Measurements from ENCODE around the gene ASAP3. TPM values are rescaled to one million over a fixed set of nuclear protein-coding genes. Genes with fewer than 3 reads are reported as not detected.
"Not testable (repeated sequence)": the region's sequence is repeated elsewhere in the genome, so short reads cannot be mapped to it uniquely, and the experiment has no call there.

The ASAP3 gene
- total RNA-seq, 1 experiment from 2014 or later = 2.9 TPM

- intact Hi-C loops (cut with micrococcal nuclease; ENCODE audit: unreplicated experiment) = no loop called here
- no peak for TF ChIP-seq CTCF (IDR thresholded peaks at IDR 0.05; ENCODE audit: unreplicated experiment)
- no peaks in the 10 kb centered on the region for H3K36me3 Mint-ChIP-seq (ENCODE audit: insufficient read depth, unreplicated experiment)
- no peak for DNase-seq
- no peak overlapping the region for H3K27ac Mint-ChIP-seq (ENCODE audit: unreplicated experiment)
- H3K9me3 Mint-ChIP-seq (ENCODE audit: low read depth, unreplicated experiment) = no peaks in the 10 kb centered on the region
- BruUV-seq (replicated peaks) = no TSS peak
- H3K4me1 Mint-ChIP-seq (ENCODE audit: low read depth, unreplicated experiment) = no peaks in the 10 kb centered on the region
- H3K27me3 Mint-ChIP-seq (ENCODE audit: unreplicated experiment) = no peaks in the 10 kb centered on the region
- H3K4me3 Mint-ChIP-seq (ENCODE audit: low read depth, unreplicated experiment) = no peak overlapping the region
- CTCF ChIA-PET = no interaction called here
Measured at GRCh38 chr1:23500466-23500865, 16.5 kb upstream of the ASAP3 start.

- no peak overlapping the region for H3K4me3 Mint-ChIP-seq (ENCODE audit: low read depth, unreplicated experiment)
- intact Hi-C loops (cut with micrococcal nuclease; ENCODE audit: unreplicated experiment) = loop anchor here (1.0 kb wide), 1 partner anchor 42 kb away; no protein-coding TSS in a partner anchor
- CTCF ChIA-PET = interaction anchor here (0.6 to 3.2 kb wide), 9 partner anchors 10 to 254 kb away, joined by 4 to 59 read pairs (median 6); partner anchors contain the start of genes ASAP3, E2F2 and HNRNPR
- no peak overlapping the region for H3K27ac Mint-ChIP-seq (ENCODE audit: unreplicated experiment)
- H3K4me1 Mint-ChIP-seq (ENCODE audit: low read depth, unreplicated experiment) = no peaks in the 10 kb centered on the region
- no peaks in the 10 kb centered on the region for H3K9me3 Mint-ChIP-seq (ENCODE audit: low read depth, unreplicated experiment)
- TF ChIP-seq CTCF (IDR thresholded peaks at IDR 0.05; ENCODE audit: unreplicated experiment) = no peak
- no peaks in the 10 kb centered on the region for H3K36me3 Mint-ChIP-seq (ENCODE audit: insufficient read depth, unreplicated experiment)
- H3K27me3 Mint-ChIP-seq (ENCODE audit: unreplicated experiment) = peaks cover under 1% of the 10 kb centered on the region
- no peak for DNase-seq
- no TSS peak for BruUV-seq (replicated peaks)
Measured at GRCh38 chr1:23497777-23498439, 13.9 kb upstream of the ASAP3 start.

GRCh38 chr1:23496490-23497181 lies 12.7 kb upstream of the ASAP3 start:
- Mint-ChIP-seq H3K27me3 (ENCODE audit: unreplicated experiment) (peaks cover 13% of the 10 kb centered on the region), H3K36me3 (ENCODE audit: insufficient read depth, unreplicated experiment) (no peaks in the 10 kb centered on the region), H3K9me3 (ENCODE audit: low read depth, unreplicated experiment) (peaks cover 1% of the 10 kb centered on the region), H3K4me3 (ENCODE audit: low read depth, unreplicated experiment) (no peak overlapping the region), H3K27ac (ENCODE audit: unreplicated experiment) (no peak overlapping the region), H3K4me1 (ENCODE audit: low read depth, unreplicated experiment) (no peaks in the 10 kb centered on the region)
- intact Hi-C loops (cut with micrococcal nuclease; ENCODE audit: unreplicated experiment) = loop anchor here (1.0 kb wide), 1 partner anchor 44 kb away; no protein-coding TSS in a partner anchor
- DNase-seq = no peak
- CTCF ChIA-PET = interaction anchor here (0.5 to 3.2 kb wide), 12 partner anchors 12 to 141 kb away, joined by 3 to 59 read pairs (median 6); partner anchors contain the start of genes ASAP3 and E2F2
- BruUV-seq (replicated peaks) = no TSS peak
- TF ChIP-seq CTCF (IDR thresholded peaks at IDR 0.05; ENCODE audit: unreplicated experiment) = no peak

- intact Hi-C loops (cut with micrococcal nuclease; ENCODE audit: unreplicated experiment); H3K36me3 Mint-ChIP-seq (ENCODE audit: insufficient read depth, unreplicated experiment); BruUV-seq (replicated peaks); H3K4me1 Mint-ChIP-seq (ENCODE audit: low read depth, unreplicated experiment); H3K4me3 Mint-ChIP-seq (ENCODE audit: low read depth, unreplicated experiment); H3K27ac Mint-ChIP-seq (ENCODE audit: unreplicated experiment); DNase-seq; H3K9me3 Mint-ChIP-seq (ENCODE audit: low read depth, unreplicated experiment): not testable (repeated sequence)
- peaks cover 31% of the 10 kb centered on the region for H3K27me3 Mint-ChIP-seq (ENCODE audit: unreplicated experiment)
- CTCF ChIA-PET = interaction anchor here (0.7 to 0.8 kb wide), 2 partner anchors 69 to 163 kb away, joined by 3 read pairs; no protein-coding TSS in a partner anchor
Measured at GRCh38 chr1:23494836-23495235, 10.9 kb upstream of the ASAP3 start.

GRCh38 chr1:23492776-23493175 lies 8.8 kb upstream of the ASAP3 start:
- H3K4me3 Mint-ChIP-seq (ENCODE audit: low read depth, unreplicated experiment); H3K9me3 Mint-ChIP-seq (ENCODE audit: low read depth, unreplicated experiment); H3K36me3 Mint-ChIP-seq (ENCODE audit: insufficient read depth, unreplicated experiment); CTCF ChIA-PET; H3K27ac Mint-ChIP-seq (ENCODE audit: unreplicated experiment); BruUV-seq (replicated peaks); DNase-seq; H3K4me1 Mint-ChIP-seq (ENCODE audit: low read depth, unreplicated experiment); intact Hi-C loops (cut with micrococcal nuclease; ENCODE audit: unreplicated experiment): not testable (repeated sequence)
- peaks cover 45% of the 10 kb centered on the region for H3K27me3 Mint-ChIP-seq (ENCODE audit: unreplicated experiment)
